GM08714 (cell line): Measurements from ENCODE around the gene TMEM19.
A peak's percentile ranks its signal among the peaks of the same experiment; 100 is the strongest.
"Not testable (repeated sequence)": the region's sequence is repeated elsewhere in the genome, so short reads cannot be mapped to it uniquely, and the experiment has no call there.

Source experiments
- H3K4me3 ChIP-seq: fragments of 200-500 bp; sonication (Bioruptor generic); 2 replicates; pipeline ENCODE4 v1.5.1; 2014; ENCODE audit warnings: mild to moderate bottlenecking, low read length, inconsistent platforms
- ZNF274 ChIP-seq: IDR thresholded peaks from 2 replicates; pipeline ENCODE4 v1.6.1; 2012; ENCODE audit warnings: mild to moderate bottlenecking, low read depth, low read length

The TMEM19 gene

GRCh38 chr12:71686658-71687025, 760 bp downstream of the TMEM19 start:
- H3K4me3 ChIP-seq: peak overlapping the region; percentile 88
- no peak for TF ChIP-seq ZNF274

GRCh38 chr12:71687172-71687571, 1.3 kb downstream of the TMEM19 start:
- H3K4me3 ChIP-seq: peak overlapping the region; percentile 88

- TF ChIP-seq ZNF274: no peak
- no peak overlapping the region; the same call in 1 of the 2 replicates for H3K4me3 ChIP-seq
These were observed 3.2 kb downstream of the TMEM19 start for GRCh38 chr12:71688961-71689570.

GRCh38 chr12:71691504-71692129, 5.7 kb downstream of the TMEM19 start:
- H3K4me3 ChIP-seq: peak overlapping the region; percentile 28; the same call in 1 of the 2 replicates
- no peak for TF ChIP-seq ZNF274

GRCh38 chr12:71693126-71693525, 7.2 kb downstream of the TMEM19 start:
- TF ChIP-seq ZNF274: no peak
- H3K4me3 ChIP-seq: no peak overlapping the region; the same call in 1 of the 2 replicates

GRCh38 chr12:71693651-71694050, 7.8 kb downstream of the TMEM19 start:
- H3K4me3 ChIP-seq: peak overlapping the region; percentile 27; the same call in 1 of the 2 replicates

- no peak for TF ChIP-seq ZNF274
- peak overlapping the region; percentile 51; the same call in 1 of the 2 replicates for H3K4me3 ChIP-seq
These were observed 8.4 kb downstream of the TMEM19 start for GRCh38 chr12:71694099-71694820.

- H3K4me3 ChIP-seq: no peak overlapping the region
- TF ChIP-seq ZNF274: no peak
These were observed 9.9 kb downstream of the TMEM19 start for GRCh38 chr12:71695782-71696181.

- not testable (repeated sequence) for H3K4me3 ChIP-seq
These were observed 16.3 kb downstream of the TMEM19 start for GRCh38 chr12:71702181-71702580.

GRCh38 chr12:71702590-71702989, 16.7 kb downstream of the TMEM19 start:
- H3K4me3 ChIP-seq: no peak overlapping the region
- no peak for TF ChIP-seq ZNF274

- H3K4me3 ChIP-seq: no peak overlapping the region
- TF ChIP-seq ZNF274: no peak
These were observed 17.3 kb downstream of the TMEM19 start for GRCh38 chr12:71703206-71703605.

GRCh38 chr12:71704920-71705319, 19.0 kb downstream of the TMEM19 start:
- TF ChIP-seq ZNF274: no peak
- no peak overlapping the region for H3K4me3 ChIP-seq

- no peak overlapping the region for H3K4me3 ChIP-seq
- no peak for TF ChIP-seq ZNF274
These were observed 22.8 kb downstream of the TMEM19 start for GRCh38 chr12:71708658-71709057.

GRCh38 chr12:71710276-71711125, 24.6 kb downstream of the TMEM19 start:
- H3K4me3 ChIP-seq: no peak overlapping the region
- no peak for TF ChIP-seq ZNF274
